ENCODE results near the gene ZNF462.

DNA sequence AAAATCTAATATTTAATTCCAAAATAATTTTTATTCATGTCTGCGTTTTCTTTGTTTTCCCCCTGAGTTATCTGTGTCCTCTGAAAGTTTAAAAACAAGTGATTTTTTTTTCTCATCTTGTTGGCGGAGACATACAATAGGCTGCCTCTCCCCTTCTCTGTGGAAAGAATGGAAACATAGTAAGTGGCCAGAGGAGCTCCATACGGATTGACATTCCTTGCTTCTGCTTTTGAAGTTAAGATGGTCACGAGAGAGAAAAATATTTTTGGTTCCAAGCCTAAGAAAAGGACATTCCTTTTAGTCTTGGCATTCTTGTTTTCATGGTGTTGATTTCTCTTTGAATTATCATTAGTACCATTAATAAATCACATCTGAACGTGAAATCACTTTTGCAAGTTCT, 28.3 kb downstream of the ZNF462 start:
- no peak for TF ChIP-seq MAZ (IDR thresholded peaks at IDR 0.05; ENCODE audit: borderline replicate concordance, low read depth, low read length)
- TF ChIP-seq, protein P1, sequence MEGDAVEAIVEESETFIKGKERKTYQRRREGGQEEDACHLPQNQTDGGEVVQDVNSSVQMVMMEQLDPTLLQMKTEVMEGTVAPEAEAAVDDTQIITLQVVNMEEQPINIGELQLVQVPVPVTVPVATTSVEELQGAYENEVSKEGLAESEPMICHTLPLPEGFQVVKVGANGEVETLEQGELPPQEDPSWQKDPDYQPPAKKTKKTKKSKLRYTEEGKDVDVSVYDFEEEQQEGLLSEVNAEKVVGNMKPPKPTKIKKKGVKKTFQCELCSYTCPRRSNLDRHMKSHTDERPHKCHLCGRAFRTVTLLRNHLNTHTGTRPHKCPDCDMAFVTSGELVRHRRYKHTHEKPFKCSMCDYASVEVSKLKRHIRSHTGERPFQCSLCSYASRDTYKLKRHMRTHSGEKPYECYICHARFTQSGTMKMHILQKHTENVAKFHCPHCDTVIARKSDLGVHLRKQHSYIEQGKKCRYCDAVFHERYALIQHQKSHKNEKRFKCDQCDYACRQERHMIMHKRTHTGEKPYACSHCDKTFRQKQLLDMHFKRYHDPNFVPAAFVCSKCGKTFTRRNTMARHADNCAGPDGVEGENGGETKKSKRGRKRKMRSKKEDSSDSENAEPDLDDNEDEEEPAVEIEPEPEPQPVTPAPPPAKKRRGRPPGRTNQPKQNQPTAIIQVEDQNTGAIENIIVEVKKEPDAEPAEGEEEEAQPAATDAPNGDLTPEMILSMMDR (conservative IDR thresholded peaks at IDR 0.05; ENCODE audit: low read depth, low read length): no peak
